Measurements from ENCODE around the gene SNED1. TPM values are rescaled to one million over a fixed set of nuclear protein-coding genes. Genes with fewer than 3 reads are reported as not detected.

SNED1 gene
- total and polyA plus RNA-seq, 5 experiments from 2014 or later = 0.60 to 99.9 (median 3.0) TPM

DNA sequence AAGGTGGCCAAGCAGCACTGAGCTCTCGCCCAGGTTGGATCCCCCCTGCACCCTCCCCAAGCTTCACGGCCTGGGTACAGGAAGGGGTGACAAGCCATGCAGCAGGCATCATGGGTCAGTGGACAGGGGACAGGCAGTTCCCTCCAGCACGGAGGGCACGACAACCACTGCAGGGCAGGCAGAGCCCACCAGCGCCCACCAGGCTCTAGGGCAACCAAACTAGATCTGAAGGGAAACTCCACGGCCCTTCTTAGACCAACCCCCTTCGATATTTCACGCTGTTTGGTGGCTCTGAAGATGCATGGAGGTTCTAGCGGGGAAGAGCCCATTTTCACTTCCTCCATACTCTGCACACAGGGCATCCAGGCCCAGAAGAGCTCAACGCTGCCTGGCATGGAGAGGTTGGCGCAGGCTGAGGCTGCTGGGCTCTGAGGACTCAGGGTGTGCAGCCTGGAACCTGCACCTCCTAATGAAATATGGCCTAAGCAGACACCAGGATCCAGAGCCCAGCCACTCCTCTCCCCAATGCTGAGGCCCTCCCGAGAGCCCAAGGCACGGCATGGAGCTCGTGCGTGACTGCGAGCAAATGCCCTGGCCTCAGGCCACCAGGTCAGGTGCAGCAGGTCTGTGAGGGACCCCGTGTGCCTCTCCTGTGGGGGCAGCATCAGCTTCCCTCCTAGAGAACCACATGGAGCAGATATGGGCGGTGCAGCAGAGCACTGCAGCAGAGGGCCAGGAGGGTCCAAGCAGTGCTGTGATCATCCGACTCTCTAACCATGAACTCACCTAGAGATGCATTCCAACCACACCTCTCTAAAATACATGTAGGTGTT, 112.4 kb downstream of the SNED1 start:
- Mint-ChIP-seq H3K27me3 (no peaks in the 10 kb centered on the region), H3K9me3 (peaks cover 0 to 3% (median 0%) of the 10 kb centered on the region in 9 donors), H3K27ac (peak overlapping the region; percentile 92 to 99 (median 98)), H3K4me1 (peaks cover 25 to 64% (median 58%) of the 10 kb centered on the region in 4 donors), H3K36me3 (peaks cover 0 to 36% (median 31%) of the 10 kb centered on the region in 3 donors), H3K4me3 (peak overlapping the region; percentile 85 to 99 (median 94))
- POLR2A ChIA-PET = interaction anchor here (0.6 to 17.2 kb wide), 18 partner anchors 9 to 771 kb away, joined by 3 to 473 read pairs (median 6); partner anchors contain the start of genes HDLBP, MTERF4, PASK and PPP1R7
- peak in 1 of 10 donors; percentile 30 for DNase-seq
- ATAC-seq = peak; percentile 19 to 28

DNA sequence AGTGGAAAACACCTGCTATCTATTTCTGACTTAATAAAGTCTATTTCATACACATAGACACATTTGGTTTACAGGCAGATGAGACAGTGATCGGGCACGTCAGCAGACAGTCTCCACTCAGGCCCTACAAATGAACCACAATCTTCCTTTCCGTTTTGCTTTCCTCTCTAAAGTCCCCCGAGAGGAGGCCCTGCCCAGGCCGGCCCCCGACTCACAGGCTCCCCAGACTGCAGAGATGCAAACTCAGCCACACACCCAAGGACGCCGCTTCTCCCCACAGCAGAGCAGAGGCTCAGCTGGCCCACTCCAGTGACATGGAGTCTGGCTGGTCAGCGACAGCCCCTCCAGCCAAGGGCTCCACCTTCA, 113.0 kb downstream of the SNED1 start:
- Mint-ChIP-seq H3K9me3 (peaks cover 0 to 3% (median 0%) of the 10 kb centered on the region in 9 donors), H3K27ac (peak overlapping the region; percentile 92 to 99 (median 98)), H3K36me3 (peaks cover 0 to 34% (median 32%) of the 10 kb centered on the region in 3 donors), H3K4me1 (peaks cover 27 to 61% (median 56%) of the 10 kb centered on the region in 4 donors), H3K27me3 (no peaks in the 10 kb centered on the region), H3K4me3 (peak overlapping the region; percentile 85 to 99 (median 94))
- DNase-seq = peak in 7 of 10 donors; percentile 26 to 59 (median 47)
- POLR2A ChIA-PET = interaction anchor here (1.0 to 17.2 kb wide), 14 partner anchors 10 to 204 kb away, joined by 3 to 473 read pairs (median 6); partner anchors contain the start of genes HDLBP, MTERF4, PASK and PPP1R7
- peak; percentile 37 to 59 for ATAC-seq

DNA sequence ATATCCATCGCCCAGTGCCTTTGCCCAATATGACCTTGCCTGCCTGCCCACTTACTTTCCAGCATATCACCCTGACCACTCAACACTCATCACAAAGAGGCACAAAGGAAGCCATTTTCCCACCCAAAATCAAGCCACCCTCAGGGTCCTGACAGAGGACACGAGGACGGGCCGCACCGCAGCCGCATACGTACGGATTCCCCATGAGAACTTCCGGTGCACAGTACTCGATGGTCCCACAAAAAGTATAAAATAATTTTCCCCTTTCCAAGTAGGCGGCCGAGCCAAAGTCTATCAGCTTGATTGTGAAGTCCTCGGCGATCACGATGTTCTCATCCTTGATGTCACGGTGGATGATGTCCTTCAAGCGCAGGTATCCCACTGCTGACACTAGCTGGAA, 113.6 kb downstream of the SNED1 start:
- ATAC-seq (no peak), DNase-seq (no peak)
- Mint-ChIP-seq H3K36me3 (peaks cover 0 to 32% (median 31%) of the 10 kb centered on the region in 3 donors), H3K27ac (peak overlapping the region; percentile 92 to 99 (median 98)), H3K4me3 (peak overlapping the region; percentile 85 to 99 (median 94)), H3K4me1 (peaks cover 30 to 64% (median 54%) of the 10 kb centered on the region in 4 donors), H3K27me3 (no peaks in the 10 kb centered on the region), H3K9me3 (peaks cover 0 to 3% (median 0%) of the 10 kb centered on the region in 9 donors)
- POLR2A ChIA-PET = interaction anchor here (1.0 to 17.2 kb wide), 15 partner anchors 10 to 203 kb away, joined by 3 to 473 read pairs (median 6); partner anchors contain the start of genes HDLBP, MTERF4, PASK and PPP1R7

GRCh38 chr2:241112592-241112991, 114.2 kb downstream of the SNED1 start:
- peak overlapping the region; percentile 92 to 99 (median 98) for H3K27ac Mint-ChIP-seq
- H3K4me3 Mint-ChIP-seq = peak overlapping the region; percentile 85 to 99 (median 94)
- POLR2A ChIA-PET = interaction anchor here (0.9 to 17.2 kb wide), 16 partner anchors 11 to 203 kb away, joined by 3 to 473 read pairs (median 6); partner anchors contain the start of genes HDLBP, MTERF4, PASK and PPP1R7
- peaks cover 0 to 3% (median 0%) of the 10 kb centered on the region in 9 donors for H3K9me3 Mint-ChIP-seq
- H3K36me3 Mint-ChIP-seq = peaks cover 0 to 32% (median 30%) of the 10 kb centered on the region in 3 donors
- peaks cover 30 to 60% (median 50%) of the 10 kb centered on the region in 4 donors for H3K4me1 Mint-ChIP-seq
- ATAC-seq (peak; percentile 52 to 63), DNase-seq (peak in 9 of 10 donors; percentile 44 to 80 (median 65))
- no peaks in the 10 kb centered on the region for H3K27me3 Mint-ChIP-seq

DNA sequence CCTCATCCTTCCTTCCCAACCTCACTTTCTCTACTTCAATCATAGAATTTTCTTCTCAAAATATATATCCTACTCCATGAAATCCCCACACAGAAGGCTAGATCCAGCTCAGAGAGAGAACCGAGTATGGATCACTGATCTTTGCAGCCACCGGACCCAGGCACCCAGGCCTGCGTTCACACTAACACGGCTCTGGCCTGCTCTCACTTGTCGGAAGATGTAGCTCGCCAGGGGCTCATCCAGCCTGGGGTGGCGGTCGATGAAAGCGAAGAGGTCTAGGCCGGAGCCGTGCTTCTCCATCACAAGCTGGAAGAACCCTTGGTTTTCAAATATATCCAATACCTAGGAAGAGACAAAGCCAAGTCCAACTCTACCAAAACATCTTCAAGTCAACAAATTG, 116.4 kb downstream of the SNED1 start:
- Mint-ChIP-seq H3K4me3 (peak overlapping the region in 2 of 10 donors; percentile 8 to 29), H3K36me3 (peaks cover 0 to 32% (median 25%) of the 10 kb centered on the region in 3 donors), H3K27me3 (no peaks in the 10 kb centered on the region), H3K27ac (peak overlapping the region in 3 of 10 donors; percentile 75 to 81 (median 80)), H3K4me1 (peaks cover 19 to 38% (median 31%) of the 10 kb centered on the region in 4 donors), H3K9me3 (no peaks in the 10 kb centered on the region)
- POLR2A ChIA-PET = interaction anchor here (5.5 to 17.2 kb wide), 2 partner anchors 13 to 26 kb away, joined by 152 to 473 read pairs; partner anchors contain the start of gene MTERF4
- DNase-seq = no peak
- ATAC-seq = no peak

DNA sequence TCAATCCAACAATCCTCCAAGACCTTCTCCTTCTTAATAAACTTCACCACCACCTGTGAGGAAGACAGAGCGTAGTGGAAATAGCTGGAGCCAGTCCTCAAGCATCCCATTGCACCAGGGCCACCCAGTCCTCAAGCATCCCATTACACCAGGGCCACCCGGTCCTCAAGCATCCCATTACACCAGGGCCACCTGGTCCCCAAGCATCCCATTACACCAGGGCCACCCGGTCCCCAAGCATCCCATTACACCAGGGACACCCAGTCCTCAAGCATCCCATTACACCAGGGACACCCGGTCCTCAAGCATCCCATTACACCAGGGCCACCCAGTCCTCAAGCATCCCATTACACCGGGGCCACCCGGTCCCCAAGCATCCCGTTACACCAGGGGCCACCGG, 116.9 kb downstream of the SNED1 start:
- Mint-ChIP-seq H3K27ac (peak overlapping the region in 3 of 10 donors; percentile 24 to 45 (median 38)), H3K4me1 (peaks cover 15 to 33% (median 26%) of the 10 kb centered on the region in 4 donors), H3K9me3 (peaks cover 0 to 1% (median 0%) of the 10 kb centered on the region in 9 donors), H3K27me3 (no peaks in the 10 kb centered on the region), H3K4me3 (no peak overlapping the region), H3K36me3 (peaks cover 0 to 31% (median 27%) of the 10 kb centered on the region in 3 donors)
- POLR2A ChIA-PET = interaction anchor here (17.2 kb wide), 1 partner anchor 27 kb away, joined by 473 read pairs; no protein-coding TSS in a partner anchor
- ATAC-seq (no peak), DNase-seq (no peak)

DNA sequence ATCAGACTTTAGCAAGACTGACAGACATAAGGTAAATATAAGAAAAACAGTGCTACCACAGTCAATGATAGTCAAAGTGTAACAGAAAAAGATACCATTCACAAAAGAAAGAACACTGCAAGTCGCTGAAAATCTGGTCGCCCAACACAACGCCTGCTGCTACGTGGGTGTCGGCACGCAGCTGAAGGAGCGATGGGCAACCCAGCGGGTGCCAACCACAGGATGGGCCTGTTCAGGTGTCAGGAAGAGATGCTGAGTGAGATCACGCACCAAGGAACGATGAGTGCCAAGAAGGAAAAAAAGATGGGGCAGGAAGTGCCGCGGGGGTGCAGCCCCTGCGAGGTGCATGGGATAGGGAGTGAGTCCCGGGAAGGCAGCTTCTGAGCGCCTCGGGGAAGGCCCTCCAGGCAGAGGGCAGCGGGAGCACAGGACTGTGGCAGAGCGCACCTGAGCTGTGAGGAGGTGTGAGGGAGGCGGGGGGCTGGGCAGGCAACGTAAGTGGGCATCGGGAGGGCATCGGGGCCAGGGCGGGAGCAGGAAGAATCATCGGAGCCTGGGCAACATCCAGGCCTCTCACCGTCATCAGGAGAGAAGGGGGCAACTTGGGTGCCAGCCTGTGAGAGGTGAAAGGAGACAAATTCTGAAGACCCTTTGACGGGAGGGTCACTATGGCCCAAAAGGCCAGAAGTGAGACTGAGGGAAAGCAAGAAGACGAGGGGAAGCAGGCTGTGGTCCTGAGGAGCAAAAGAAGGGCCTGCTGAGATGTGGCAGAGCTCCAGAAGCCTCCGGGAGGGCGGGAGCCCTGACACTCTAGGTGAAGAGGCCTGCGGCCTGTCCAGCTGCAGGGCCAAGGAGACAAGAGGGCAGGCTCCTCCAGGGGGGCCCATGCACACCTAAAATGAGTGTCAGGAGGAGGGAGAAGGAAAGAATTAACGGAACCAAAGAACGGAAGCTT, 118.5 kb downstream of the SNED1 start:
- H3K27me3 Mint-ChIP-seq = no peaks in the 10 kb centered on the region
- peak overlapping the region in 5 of 10 donors; percentile 6 to 84 (median 57) for H3K27ac Mint-ChIP-seq
- H3K36me3 Mint-ChIP-seq = peaks cover 10 to 46% (median 35%) of the 10 kb centered on the region in 3 donors
- H3K9me3 Mint-ChIP-seq = peaks cover 0 to 4% (median 0%) of the 10 kb centered on the region in 9 donors
- POLR2A ChIA-PET = interaction anchor here (0.7 to 1.6 kb wide), 5 partner anchors 9 to 90 kb away, joined by 3 to 4 read pairs (median 3); partner anchors contain the start of gene MTERF4
- DNase-seq = no peak
- no peak for ATAC-seq
- no peak overlapping the region for H3K4me3 Mint-ChIP-seq
- peaks cover 11 to 18% (median 13%) of the 10 kb centered on the region in 4 donors for H3K4me1 Mint-ChIP-seq

DNA sequence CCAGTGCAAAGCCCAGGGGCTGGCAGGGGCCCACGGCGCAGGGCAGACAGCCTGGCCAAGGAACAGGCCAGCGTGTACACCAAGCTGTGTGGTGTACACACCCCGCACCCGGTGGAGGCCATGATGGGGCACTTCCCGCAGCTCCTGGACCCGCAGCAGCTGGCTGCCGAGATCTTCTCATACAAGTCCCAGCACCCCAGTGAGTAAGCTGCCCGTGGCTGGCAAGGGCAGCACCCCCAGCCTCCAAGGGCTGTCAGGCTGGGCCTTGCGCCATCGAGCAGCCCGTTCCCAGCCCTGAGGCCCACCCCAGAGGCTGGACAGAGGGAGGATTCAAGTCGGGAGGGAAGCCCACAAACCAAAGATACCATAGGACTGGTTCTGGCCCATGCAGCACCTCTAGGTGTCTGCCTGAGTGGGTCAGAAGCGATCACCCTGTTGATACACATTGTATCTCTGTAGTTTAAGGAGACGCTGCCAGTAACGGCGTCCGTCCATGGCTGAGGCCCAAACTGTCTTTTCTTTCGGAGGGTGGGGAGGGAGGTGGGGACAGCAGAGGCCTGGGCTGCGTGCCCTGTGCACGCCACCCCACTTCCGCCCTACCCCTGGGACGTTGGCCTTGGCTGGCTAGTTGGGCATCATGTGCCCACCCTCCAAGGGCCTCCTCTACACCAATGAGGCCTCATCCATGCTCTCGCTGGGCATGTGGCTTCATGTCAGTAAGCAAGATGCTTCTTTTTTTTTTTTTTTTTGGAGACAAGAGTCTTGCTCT, 120.5 kb downstream of the SNED1 start:
- Mint-ChIP-seq H3K4me3 (no peak overlapping the region), H3K9me3 (peaks cover 0 to 4% (median 0%) of the 10 kb centered on the region in 9 donors), H3K27ac (no peak overlapping the region), H3K36me3 (peaks cover 10 to 58% (median 34%) of the 10 kb centered on the region in 3 donors), H3K4me1 (peaks cover 0 to 9% (median 7%) of the 10 kb centered on the region in 4 donors), H3K27me3 (no peaks in the 10 kb centered on the region)
- DNase-seq = no peak
- POLR2A ChIA-PET = no interaction called here
- ATAC-seq = no peak

DNA sequence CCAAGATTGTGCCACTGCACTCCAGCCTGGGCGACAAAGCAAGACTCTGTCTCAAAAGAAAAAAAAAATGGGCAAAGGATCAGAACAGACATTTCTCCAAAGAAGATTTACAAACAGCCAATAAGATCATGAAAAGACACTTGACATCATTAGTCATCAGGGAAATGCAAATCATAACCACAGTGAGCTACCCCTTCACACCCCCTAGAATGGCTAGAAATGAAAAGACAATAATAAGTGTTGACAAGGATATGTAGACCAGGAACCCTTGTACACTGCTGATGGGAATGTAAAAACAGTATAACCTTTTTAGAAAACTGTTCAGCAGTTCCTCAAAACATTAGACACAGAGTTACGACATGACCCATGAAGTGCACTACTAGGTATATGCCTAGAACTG, 122.0 kb downstream of the SNED1 start:
- peak overlapping the region in 1 of 10 donors; percentile 31 for H3K27ac Mint-ChIP-seq
- H3K4me3 Mint-ChIP-seq = no peak overlapping the region
- H3K27me3 Mint-ChIP-seq = no peaks in the 10 kb centered on the region
- DNase-seq = no peak
- peaks cover 0 to 4% (median 0%) of the 10 kb centered on the region in 9 donors for H3K9me3 Mint-ChIP-seq
- peaks cover 0 to 10% (median 7%) of the 10 kb centered on the region in 4 donors for H3K4me1 Mint-ChIP-seq
- POLR2A ChIA-PET = interaction anchor here (1.2 kb wide), 1 partner anchor 17 kb away, joined by 3 read pairs; no protein-coding TSS in a partner anchor
- peaks cover 10 to 49% (median 28%) of the 10 kb centered on the region in 3 donors for H3K36me3 Mint-ChIP-seq
- ATAC-seq = no peak

DNA sequence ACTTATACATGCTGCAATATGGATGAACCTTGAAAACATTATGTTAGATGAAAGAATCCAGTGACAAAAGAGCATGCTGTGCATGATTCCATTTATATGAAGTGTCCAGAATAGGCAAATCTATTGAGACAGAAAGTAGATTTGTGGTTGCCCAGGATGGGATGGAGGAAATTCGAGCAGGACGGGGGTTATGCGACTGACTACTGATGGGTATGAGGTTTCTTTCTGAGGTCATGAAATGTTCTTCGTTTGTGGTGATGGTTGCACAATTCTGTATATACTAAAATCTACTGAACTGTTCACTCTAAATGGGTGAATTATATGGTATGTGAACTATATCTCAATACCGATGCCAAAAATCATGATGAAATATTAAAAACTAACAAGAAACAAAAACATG, 122.6 kb downstream of the SNED1 start:
- Mint-ChIP-seq H3K27ac (peak overlapping the region in 3 of 10 donors; percentile 4 to 43 (median 4)), H3K27me3 (no peaks in the 10 kb centered on the region), H3K9me3 (peaks cover 0 to 4% (median 0%) of the 10 kb centered on the region in 9 donors), H3K4me1 (peaks cover 0 to 10% (median 6%) of the 10 kb centered on the region in 4 donors), H3K4me3 (no peak overlapping the region), H3K36me3 (peaks cover 10 to 52% (median 26%) of the 10 kb centered on the region in 3 donors)
- DNase-seq (no peak), ATAC-seq (no peak)
- POLR2A ChIA-PET = interaction anchor here (0.5 to 1.2 kb wide), 3 partner anchors 11 to 763 kb away, joined by 3 read pairs; no protein-coding TSS in a partner anchor
